Stimulated activated CD4-positive, alpha-beta T cell treated with anti-CD3 and anti-CD28 coated beads, Interleukin-4, amount 100 ng/mL, for 48 hours (primary cell): ENCODE results near the gene KLHL11.
"Not testable (repeated sequence)": the region's sequence is repeated elsewhere in the genome, so short reads cannot be mapped to it uniquely, and the experiment has no call there.

Experiments used
- DNase-seq, 2 donors: peaks; one replicate each; pipeline ENCODE4 v3.0.0-alpha.2; 2020; ENCODE audit warnings: low read depth in 2 of 2

The KLHL11 gene

GRCh38 chr17:41836550-41837196, 28.6 kb downstream of the KLHL11 start:
- no peak for DNase-seq

GRCh38 chr17:41835800-41836549, 29.2 kb downstream of the KLHL11 start, which contains the start of gene NT5C3B:
Gene NT5C3B (minus strand): TSS chr17:41836232. CDS start chr17:41836193, 39 bp downstream.
- DNase-seq = peak; percentile 21 to 28

GRCh38 chr17:41835214-41835799, 29.9 kb downstream of the KLHL11 start:
- DNase-seq = no peak

- DNase-seq = not testable (repeated sequence)
These were observed 35.3 kb downstream of the KLHL11 start for GRCh38 chr17:41829961-41830360.

GRCh38 chr17:41825175-41825845, 39.9 kb downstream of the KLHL11 start:
- no peak for DNase-seq

- no peak for DNase-seq
These were observed 41.1 kb downstream of the KLHL11 start for GRCh38 chr17:41824086-41824485.

- no peak for DNase-seq
These were observed 41.6 kb downstream of the KLHL11 start for GRCh38 chr17:41823580-41823979.

- no peak for DNase-seq
These were observed 42.1 kb downstream of the KLHL11 start for GRCh38 chr17:41823141-41823524.

GRCh38 chr17:41822216-41823140, 42.7 kb downstream of the KLHL11 start:
- DNase-seq = no peak

GRCh38 chr17:41821776-41822175, 43.4 kb downstream of the KLHL11 start:
- DNase-seq = no peak

- no peak for DNase-seq
These were observed 47.2 kb downstream of the KLHL11 start for GRCh38 chr17:41818024-41818423.

- DNase-seq = no peak
These were observed 48.4 kb downstream of the KLHL11 start for GRCh38 chr17:41816637-41817320.

GRCh38 chr17:41814195-41814594, 51.0 kb downstream of the KLHL11 start:
- no peak for DNase-seq

- no peak for DNase-seq
These were observed 51.5 kb downstream of the KLHL11 start for GRCh38 chr17:41813699-41814124.

GRCh38 chr17:41813152-41813680, 52.0 kb downstream of the KLHL11 start:
- no peak for DNase-seq

- peak in 1 of 2 donors; percentile 8 for DNase-seq
These were observed 52.7 kb downstream of the KLHL11 start, which contains the start of gene FKBP10 for GRCh38 chr17:41812381-41813151. Gene FKBP10 (plus strand): TSS chr17:41813004. CDS start chr17:41813035, 31 bp downstream.

GRCh38 chr17:41811549-41812380, 53.5 kb downstream of the KLHL11 start, which contains the start of gene P3H4:
Gene P3H4 (minus strand): TSS chr17:41811949. CDS start chr17:41811915, 34 bp downstream.
- DNase-seq = peak; percentile 59
